ENCODE data around the gene ENPP7. TPM values are rescaled to one million over a fixed set of nuclear protein-coding genes. Genes with fewer than 3 reads are reported as not detected.

The ENPP7 gene
- total RNA-seq, 1 donor from 2014 or later: not detected

DNA sequence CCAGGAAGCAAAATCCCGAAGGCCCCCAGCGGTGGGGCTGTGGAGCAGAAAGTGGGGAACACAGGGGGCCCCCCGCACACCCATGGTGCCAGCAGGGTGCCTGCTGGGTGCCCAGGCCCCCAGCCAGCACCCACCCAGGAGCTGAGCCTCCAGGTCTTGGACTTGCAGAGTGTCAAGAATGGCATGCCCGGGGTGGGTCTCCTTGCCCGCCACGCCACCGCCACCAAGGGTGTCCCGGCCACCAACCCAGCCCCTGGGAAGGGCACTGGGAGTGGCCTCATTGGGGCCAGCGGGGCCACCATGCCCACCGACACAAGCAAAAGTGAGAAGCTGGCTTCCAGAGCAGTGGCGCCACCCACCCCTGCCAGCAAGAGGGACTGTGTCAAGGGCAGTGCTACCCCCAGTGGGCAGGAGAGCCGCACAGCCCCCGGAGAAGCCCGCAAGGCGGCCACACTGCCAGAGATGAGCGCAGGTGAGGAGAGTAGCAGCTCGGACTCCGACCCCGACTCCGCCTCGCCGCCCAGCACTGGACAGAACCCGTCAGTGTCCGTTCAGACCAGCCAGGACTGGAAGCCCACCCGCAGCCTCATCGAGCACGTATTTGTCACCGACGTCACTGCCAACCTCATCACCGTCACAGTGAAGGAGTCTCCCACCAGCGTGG lies 53.7 kb downstream of the ENPP7 start:
- Mint-ChIP-seq H3K27me3 (peaks cover 21% of the 10 kb centered on the region), H3K4me1 (ENCODE audit: low read depth) (peaks cover 29% of the 10 kb centered on the region)
- DNase-seq (ENCODE audit: low spot score, unreplicated experiment): no peak

GRCh38 chr17:79785017-79785899 lies 54.5 kb downstream of the ENPP7 start:
- peaks cover 26% of the 10 kb centered on the region for H3K36me3 Mint-ChIP-seq (ENCODE audit: insufficient read depth)
- H3K27ac Mint-ChIP-seq: no peak overlapping the region
- no peaks in the 10 kb centered on the region for H3K9me3 Mint-ChIP-seq (ENCODE audit: low read depth)
- no peak for TF ChIP-seq CTCF (IDR thresholded peaks at IDR 0.05; ENCODE audit: unreplicated experiment)
- H3K4me1 Mint-ChIP-seq (ENCODE audit: low read depth): peaks cover 21% of the 10 kb centered on the region
- no peak for DNase-seq (ENCODE audit: low spot score, unreplicated experiment)
- H3K27me3 Mint-ChIP-seq: peaks cover 24% of the 10 kb centered on the region
- H3K4me3 Mint-ChIP-seq (ENCODE audit: low read depth): no peak overlapping the region

More for the DNA sequence above, 53.7 kb downstream of the ENPP7 start:
- Mint-ChIP-seq H3K27ac (no peak overlapping the region), H3K36me3 (ENCODE audit: insufficient read depth) (peaks cover 32% of the 10 kb centered on the region), H3K4me3 (ENCODE audit: low read depth) (no peak overlapping the region), H3K9me3 (ENCODE audit: low read depth) (no peaks in the 10 kb centered on the region)
- no peak for TF ChIP-seq CTCF (IDR thresholded peaks at IDR 0.05; ENCODE audit: unreplicated experiment)

GRCh38 chr17:79785900-79786810 lies 55.4 kb downstream of the ENPP7 start:
- H3K27ac Mint-ChIP-seq: no peak overlapping the region
- peaks cover 19% of the 10 kb centered on the region for H3K36me3 Mint-ChIP-seq (ENCODE audit: insufficient read depth)
- no peaks in the 10 kb centered on the region for H3K9me3 Mint-ChIP-seq (ENCODE audit: low read depth)
- peaks cover 33% of the 10 kb centered on the region for H3K27me3 Mint-ChIP-seq
- no peak for DNase-seq (ENCODE audit: low spot score, unreplicated experiment)
- no peak for TF ChIP-seq CTCF (IDR thresholded peaks at IDR 0.05; ENCODE audit: unreplicated experiment)
- H3K4me3 Mint-ChIP-seq (ENCODE audit: low read depth): no peak overlapping the region
- H3K4me1 Mint-ChIP-seq (ENCODE audit: low read depth): peaks cover 13% of the 10 kb centered on the region

DNA sequence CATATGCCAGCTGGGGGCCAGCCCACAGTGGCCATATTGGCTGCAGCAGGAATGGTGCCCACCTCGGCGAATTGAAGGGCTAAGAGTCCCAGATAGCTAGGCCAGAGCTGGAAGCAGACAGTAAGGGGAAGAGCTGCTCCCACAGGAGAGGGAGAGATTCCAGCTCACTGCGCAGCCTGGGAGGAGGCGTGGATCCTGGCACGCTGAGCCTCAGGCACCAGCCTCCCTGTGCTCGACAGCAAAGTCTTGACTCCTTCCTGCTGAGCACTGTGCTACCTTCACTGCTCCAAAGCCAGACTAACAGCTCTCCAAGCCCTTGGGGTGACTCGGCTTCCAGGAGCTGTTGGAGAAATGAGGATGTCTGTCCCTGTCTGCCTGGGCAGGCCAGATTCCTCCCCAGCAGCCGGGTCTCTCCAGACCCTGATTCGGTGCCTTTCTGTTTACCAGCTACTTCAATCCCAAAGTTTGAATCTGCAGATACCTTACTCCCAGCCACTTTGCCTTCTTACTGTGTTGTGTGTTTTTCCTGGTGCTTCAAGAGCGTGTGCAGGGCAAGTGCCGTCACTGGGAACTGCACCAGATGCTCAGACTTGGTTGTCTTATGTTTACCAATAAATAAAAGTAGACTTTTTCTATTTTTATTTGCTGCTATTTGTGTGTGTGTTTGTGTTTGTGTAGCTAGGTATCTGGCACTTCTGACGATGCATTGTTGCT lies 56.3 kb downstream of the ENPP7 start:
- H3K4me3 Mint-ChIP-seq (ENCODE audit: low read depth): no peak overlapping the region

More for the DNA sequence above, 56.3 kb downstream of the ENPP7 start:
- Mint-ChIP-seq H3K9me3 (ENCODE audit: low read depth) (no peaks in the 10 kb centered on the region), H3K36me3 (ENCODE audit: insufficient read depth) (peaks cover 12% of the 10 kb centered on the region), H3K4me1 (ENCODE audit: low read depth) (peaks cover 13% of the 10 kb centered on the region), H3K27ac (no peak overlapping the region), H3K27me3 (peaks cover 37% of the 10 kb centered on the region)
- no peak for TF ChIP-seq CTCF (IDR thresholded peaks at IDR 0.05; ENCODE audit: unreplicated experiment)
- DNase-seq (ENCODE audit: low spot score, unreplicated experiment): no peak

Measured in progenitor cell of endocrine pancreas (in vitro differentiated cells).